Middle frontal gyrus (tissue), 1 donor: ENCODE measurements around the gene OSBP.
"Not testable (repeated sequence)": the region's sequence is repeated elsewhere in the genome, so short reads cannot be mapped to it uniquely, and the experiment has no call there.

Experiments
- DNase-seq: peaks from one replicate; pipeline ENCODE4 v3.0.0-alpha.2; 2015; ENCODE audit warnings: low spot score; ENCODE audit errors: extremely low spot score

Gene OSBP

DNA sequence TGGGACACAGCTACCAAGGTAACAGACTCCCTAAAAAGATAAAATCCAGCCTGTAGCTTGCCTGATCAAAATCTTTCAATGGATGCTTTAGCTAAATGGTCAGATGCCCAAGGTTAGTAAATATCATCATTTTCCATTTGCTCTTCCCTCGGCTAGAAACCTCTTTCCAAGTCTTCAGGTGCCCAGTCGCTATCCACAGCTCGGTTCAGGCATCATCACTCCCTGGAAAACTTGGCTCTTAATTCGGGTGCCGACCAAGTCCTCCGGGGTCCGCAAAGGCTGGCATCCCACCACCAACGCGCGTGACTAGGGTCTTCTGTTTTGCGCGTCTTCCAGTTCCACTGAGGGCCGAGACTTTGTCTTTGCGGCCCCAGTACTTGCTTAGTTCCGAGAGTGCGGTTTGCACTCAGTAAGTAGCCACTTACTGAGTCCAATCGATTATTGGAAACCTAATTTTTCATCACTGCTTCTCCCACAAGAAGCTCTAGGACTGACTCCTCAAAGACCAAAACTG lies 59.9 kb downstream of the OSBP start:
- no peak for DNase-seq

DNA sequence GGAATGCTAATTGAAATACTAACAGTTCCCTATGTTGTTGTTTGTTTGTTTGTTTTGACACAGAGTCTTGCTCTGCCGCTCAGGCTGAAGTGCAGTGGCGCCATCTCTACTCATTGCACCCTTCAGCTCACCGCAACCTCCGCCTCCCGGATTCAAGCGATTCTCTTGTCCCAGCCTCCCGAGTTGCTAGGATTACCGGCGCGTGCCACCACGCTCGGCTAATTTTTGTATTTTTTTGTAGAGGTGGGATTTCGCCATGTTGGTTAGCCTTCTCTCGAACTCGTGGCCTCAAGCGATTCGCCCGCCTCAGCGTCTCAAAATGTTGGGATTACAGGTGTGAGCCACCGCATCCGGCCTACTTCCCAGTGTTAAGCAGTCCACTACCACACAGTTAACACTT lies 62.3 kb downstream of the OSBP start:
- DNase-seq, result no peak

DNA sequence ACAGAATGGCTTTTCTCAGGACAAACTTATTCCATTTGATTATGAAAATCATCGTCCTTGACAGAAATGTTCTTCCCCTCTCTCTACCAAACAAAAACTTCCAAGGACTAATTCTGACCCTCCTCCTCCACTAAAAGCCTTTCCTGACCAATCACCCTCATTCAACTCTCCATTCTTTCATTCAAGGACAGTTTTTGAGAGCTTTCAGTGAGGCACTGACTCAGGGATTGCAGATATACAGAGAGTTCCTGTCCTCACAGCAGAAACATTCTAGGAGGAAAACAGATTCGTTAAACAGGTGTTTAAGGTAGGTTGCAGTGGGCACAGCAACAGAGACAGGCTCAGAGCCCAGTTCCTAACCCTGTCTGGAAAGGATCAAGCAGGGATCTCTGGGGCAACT lies 62.7 kb downstream of the OSBP start:
- DNase-seq, result no peak

DNA sequence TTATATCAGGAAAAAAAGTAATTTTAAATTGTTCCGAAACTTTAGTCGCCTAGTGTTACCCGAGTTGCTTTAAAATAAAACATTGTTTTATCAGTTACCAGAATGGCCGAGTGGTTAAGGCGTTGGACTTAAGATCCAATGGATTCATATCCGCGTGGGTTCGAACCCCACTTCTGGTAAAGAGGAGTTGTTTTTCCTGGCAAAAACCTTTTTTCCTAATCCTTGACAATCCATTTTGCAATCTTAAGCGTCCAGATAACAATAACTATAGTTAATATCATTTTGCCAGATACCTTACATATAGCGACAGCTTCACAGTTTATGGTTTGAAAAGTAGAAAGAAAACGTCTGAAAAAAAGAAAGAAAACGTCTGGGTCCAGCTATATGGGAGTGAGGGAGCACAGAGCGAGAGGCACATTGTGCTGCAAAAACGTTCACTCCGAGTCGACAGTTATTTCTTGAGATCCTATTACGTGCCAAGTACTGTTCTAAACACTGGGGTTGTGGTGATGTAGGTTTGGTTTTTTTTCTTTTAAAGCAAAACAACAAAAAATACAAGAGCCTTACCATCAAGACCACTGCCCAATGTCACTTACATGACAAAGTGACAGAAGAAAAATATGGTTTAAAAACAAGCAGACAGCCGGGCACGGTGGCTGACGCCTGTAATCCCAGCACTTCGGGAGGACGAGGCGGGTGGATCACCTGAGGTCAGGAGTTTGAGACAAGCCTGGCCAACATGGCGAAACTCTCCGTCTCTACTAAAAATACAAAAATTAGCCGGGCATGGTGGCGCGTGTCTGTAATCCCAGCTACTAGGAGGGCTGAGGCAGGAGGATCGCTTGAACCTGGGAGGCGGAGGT lies 63.7 kb downstream of the OSBP start:
- DNase-seq, result no peak

DNA sequence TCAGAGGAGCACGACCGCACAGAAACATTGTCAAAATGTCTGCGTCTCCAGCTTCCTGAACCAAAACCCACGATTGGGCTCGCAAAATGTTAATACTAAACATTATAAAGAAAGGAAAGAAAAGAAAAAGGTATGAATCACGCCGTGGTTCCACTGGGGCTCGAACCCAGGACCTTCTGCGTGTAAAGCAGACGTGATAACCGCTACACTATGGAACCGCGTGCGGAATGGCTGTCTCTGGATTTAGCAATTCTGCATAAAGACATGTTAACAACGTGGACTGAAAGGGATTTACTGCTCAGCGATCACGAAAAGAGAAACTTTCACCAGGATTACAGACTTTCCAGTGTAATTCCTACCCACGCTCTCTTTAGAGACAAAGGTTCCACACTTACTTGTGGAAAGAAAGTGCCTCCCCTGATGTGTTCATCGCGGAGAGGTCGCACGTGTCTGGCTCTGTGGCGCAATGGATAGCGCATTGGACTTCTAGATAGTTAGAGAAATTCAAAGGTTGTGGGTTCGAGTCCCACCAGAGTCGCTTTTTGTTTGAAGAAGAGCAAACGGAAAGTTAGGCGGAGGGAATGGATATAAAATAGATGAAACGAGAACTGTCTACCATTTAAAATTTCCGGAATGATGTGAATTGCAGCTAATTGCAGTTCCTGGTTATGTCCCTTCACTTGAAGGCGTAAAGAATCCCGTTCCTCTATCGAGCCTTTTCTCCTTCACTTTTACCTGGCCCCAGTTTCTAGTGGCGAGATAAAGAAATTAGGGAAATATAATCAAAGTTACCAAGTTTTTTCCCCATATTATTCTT lies 64.5 kb downstream of the OSBP start:
- DNase-seq, result peak; percentile 60

DNA sequence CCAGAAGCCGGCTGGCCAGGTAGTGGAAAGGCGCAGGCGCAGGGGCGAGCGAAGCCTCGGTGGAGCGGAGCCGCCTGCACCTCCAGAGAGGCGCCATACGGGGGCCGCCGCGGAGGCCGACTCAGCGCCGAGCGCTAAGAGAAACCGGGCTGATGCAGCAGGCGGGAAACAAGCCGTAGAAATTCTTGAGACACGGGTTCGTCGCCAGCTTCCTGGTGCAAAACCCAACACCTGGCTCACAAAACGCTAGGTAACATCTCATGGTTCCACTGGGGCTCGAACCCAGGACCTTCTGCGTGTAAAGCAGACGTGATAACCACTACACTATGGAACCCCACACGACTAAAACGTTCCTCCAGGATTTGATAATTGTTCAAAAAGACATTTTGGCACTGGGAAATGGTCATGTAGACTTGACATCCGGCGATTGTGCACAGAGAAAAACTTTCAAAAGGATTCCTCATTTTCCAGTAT lies 65.2 kb downstream of the OSBP start:
- peak; percentile 61 for DNase-seq

DNA sequence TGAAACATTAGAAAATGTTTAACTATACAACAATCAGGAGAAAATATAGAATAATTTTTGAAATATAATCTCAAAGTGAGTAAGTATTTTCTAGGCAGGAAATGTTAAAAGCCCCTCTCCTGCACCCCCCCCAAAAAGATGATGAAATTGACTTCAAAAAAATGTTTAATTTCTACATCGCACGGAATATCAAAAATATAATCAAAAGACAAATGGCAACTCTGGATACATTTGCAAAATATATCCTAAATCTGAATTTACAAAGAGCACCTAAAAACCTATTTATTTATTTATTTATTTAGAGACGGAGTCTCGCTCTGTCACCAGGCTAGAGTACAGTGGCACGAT lies 67.3 kb downstream of the OSBP start:
- DNase-seq, result no peak

DNA sequence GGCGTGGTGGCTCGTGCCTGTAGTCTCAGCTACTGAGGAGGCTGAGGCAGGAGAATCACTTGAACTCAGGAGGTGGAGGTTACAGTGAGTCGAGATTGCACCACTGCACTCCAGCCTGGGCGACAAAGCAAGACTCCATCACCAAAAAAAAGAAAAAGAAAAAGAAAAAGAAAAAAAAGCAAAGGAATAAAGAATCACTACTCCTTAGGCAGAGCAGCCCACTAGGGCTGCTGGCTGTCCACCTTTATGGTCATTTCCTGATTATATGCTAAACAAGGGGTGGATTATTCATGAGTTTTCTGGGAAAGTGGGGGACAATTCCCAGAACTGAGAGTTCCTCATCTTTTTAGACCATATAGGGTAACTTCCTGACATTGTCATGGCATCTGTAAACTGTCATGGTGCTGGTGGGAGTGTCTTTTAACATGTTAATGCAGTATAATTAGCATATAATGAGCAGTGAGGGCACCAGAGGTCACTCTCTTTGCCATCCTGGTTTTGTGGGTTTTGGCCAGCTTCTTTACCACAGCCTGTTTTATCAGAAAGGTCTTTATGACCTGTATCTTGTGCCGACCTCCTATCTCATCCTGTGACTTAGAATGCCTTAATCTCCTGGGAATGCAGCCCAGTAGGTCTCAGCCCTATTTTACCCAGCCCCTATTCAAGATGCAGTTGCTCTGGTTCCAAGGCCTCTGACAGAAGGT lies 67.8 kb downstream of the OSBP start:
- DNase-seq, result not testable (repeated sequence)

DNA sequence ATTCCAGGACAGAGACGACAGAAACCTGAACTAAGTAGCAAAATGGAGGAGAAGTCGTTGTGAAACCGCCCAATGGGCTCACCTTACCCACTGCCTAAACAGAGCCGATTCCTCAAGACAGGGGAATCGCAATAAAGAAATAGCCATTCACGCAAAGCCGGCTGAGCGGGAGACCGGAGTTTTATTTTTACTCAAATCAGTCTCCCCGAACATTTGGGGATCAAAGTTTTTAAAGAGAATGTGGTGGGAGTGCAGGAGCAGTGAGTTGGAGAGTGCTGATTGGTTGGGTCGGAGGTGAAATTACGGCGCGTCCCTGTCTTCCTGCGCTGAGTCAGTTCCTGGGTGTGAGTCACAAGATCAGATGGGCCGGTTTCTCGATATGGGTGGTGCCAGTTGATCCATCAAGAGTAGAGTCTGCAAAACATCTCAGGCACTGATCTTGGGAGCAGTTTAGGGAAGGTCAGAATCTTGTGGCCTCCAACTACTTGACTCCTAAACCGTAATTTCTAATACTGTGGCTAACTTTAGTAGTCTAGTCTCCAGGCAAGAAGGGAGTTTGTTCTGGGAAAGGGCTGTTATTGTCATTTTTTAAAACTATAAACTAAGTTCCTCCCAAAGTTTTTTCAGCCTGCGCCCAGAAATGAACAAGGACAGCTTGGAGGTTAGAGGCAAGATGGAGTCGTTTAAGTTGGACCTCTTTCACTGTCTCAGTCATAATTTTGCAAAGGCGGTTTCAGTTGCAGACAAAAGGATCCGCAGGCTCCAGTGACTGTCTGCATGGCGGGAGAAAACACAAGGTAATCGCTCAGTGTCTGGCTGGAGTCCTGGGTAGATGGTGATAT lies 70.2 kb downstream of the OSBP start:
- DNase-seq, result no peak

DNA sequence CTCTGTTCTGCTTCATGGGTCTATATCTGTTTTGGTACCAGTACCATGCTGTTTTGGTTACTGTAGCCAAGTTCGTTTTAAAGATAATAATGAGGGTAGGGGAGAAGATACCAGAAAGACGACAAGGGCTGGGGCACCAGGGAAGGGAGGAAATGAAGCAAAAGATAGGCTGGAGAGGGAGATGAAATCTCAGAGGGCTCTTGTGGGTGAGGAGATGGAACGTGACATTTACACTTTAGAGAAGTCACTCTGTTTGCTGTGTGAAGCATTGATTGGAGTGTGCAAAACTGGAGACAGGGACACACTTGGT lies 70.8 kb downstream of the OSBP start:
- no peak for DNase-seq

DNA sequence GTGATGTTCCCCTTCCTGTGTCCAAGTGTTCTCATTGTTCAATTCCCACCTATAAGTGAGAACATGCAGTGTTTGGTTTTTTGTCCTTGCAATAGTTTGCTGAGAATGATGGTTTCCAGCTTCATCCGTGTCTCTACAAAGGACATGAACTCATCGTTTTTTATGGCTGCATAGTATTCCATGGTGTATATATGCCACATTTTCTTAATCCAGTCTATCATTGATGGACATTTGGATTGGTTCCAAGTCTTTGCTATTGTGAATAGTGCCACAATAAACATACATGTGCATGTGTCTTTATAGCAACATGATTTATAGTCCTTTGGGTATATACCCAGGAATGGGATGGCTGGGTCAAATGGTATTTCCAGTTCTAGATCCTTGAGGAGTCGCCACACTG lies 71.9 kb downstream of the OSBP start:
- not testable (repeated sequence) for DNase-seq

DNA sequence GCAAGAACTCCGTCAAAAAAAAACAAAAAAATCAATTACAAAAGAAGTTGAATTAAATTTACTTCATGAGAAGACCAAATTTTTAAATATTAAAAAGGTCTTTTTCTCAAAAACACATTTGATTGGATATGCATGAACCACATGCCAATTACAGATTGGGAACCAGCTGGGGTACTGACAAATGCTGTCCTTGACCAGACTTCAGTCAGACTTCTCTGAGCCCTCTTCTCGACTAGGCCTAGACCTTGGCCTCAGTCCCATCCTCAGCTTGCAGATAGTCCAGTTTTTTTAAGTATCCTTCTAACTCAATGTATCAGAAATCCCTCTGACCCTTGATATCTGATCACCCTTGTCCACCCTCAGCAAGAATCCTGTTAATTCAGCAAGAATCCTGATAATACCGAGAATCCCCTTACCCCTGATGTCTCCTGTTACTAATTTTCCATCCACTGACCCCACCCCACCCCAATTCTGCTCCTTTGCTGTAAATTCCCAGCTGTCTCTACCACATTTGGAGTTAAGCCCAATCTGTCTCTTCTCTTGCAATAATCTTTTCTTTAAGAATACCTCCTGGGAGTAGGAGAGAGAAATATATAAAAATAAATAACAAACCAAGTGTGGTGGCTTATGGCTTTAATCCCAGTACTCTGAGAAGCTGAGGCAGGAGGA lies 73.3 kb downstream of the OSBP start:
- DNase-seq, result no peak

DNA sequence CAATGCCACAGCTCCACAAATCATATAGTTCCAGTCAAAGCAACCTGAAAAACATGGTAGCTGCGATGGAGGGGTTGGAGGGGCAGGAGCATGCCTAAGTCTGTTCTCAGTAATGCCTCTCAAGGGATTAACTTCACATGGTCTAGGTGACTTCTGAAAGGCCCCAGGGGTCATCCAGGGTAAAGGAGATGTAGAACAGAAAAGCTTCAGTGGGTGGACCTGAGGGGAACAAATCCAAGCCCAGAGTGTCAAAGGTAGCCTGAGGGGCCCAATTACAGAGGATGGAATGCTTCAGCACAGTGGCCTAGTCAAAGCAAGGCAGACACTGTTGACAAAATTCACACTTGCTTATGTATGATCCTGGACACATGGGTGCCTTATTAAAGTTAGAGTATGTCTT lies 80.9 kb downstream of the OSBP start:
- no peak for DNase-seq

DNA sequence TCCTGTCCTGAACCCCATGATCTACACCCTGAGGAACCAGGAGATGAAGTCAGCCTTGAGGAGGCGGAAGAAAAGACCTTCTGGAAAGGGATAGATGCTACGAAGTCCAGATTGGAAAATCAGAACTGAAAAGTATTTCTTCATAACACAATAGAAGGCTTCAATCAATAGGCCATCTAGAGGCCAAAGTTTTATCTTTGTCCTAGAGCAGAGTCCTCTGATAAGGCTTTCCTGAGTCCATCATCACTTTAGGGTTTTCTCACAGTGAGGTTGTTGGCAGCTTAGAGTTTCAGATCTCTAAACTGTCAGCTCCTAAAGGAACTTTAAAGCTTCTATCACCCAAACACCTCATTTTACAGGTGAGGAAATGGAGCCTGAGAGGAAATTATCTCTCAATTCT lies 83.0 kb downstream of the OSBP start:
- DNase-seq, result no peak

DNA sequence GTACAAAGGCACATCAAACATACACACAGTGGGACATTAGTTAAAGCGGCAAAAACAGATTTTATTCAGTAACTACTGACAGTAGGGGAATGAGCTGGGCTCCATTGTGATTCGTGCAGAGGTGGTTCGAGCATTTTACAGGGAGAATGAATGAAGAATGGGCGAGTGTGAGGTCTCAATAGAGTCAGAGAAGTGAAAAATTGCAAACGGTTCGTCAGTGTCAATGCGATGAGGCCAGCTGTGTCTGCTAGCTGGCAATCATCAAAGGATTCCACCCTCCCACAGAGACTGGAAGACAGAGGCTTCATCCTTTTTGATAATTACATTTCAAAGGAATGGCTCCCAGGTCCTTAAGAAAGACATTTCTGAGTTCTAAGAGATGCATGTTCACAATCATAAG lies 86.9 kb downstream of the OSBP start:
- no peak for DNase-seq
